Measurements from ENCODE around the gene CRIM1. TPM values are rescaled to one million over a fixed set of nuclear protein-coding genes. Genes with fewer than 3 reads are reported as not detected.

The CRIM1 gene
- total and polyA plus RNA-seq, 5 donors from 2014 or later, result 0.15 to 2.7 (median 0.74) TPM

- H3K27me3 Mint-ChIP-seq, result peaks cover 14% of the 10 kb centered on the region
- peaks cover 0 to 3% (median 0%) of the 10 kb centered on the region in 4 donors for H3K4me1 Mint-ChIP-seq
- Histone ChIP-seq H3K27me3 (ENCODE audit: control insufficient read depth, insufficient read depth, low read length) (no peaks in the 10 kb centered on the region), H3K4me1 (ENCODE audit: control insufficient read depth, insufficient read depth, low read length, poor library complexity, severe bottlenecking) (no peaks in the 10 kb centered on the region), H3K4me3 (ENCODE audit: low read depth, low read length) (no peak overlapping the region), H3K36me3 (ENCODE audit: control insufficient read depth, insufficient read depth, low read length) (no peaks in the 10 kb centered on the region), H3K9me3 (ENCODE audit: control insufficient read depth in 2 of 2, low read length in 2 of 2) (no peaks in the 10 kb centered on the region), H3K27ac (ENCODE audit: insufficient read depth, low read length, poor library complexity, severe bottlenecking) (no peak overlapping the region)
- H3K27ac Mint-ChIP-seq, result no peak overlapping the region
- ATAC-seq (ENCODE audit: low read depth in 2 of 2) (no peak), DNase-seq (no peak)
- H3K4me3 Mint-ChIP-seq, result no peak overlapping the region
- H3K9me3 Mint-ChIP-seq, result no peaks in the 10 kb centered on the region
- H3K36me3 Mint-ChIP-seq, result no peaks in the 10 kb centered on the region
These were observed 14.1 kb downstream of the CRIM1 start for GRCh38 chr2:36369716-36370115.

- H3K27ac ChIP-seq (ENCODE audit: insufficient read depth, low read length, poor library complexity, severe bottlenecking), result no peak overlapping the region
- H3K4me3 ChIP-seq (ENCODE audit: low read depth, low read length), result no peak overlapping the region
- H3K27ac Mint-ChIP-seq, result no peak overlapping the region
- H3K27me3 Mint-ChIP-seq, result peaks cover 14% of the 10 kb centered on the region
- no peak for DNase-seq
- no peaks in the 10 kb centered on the region for H3K9me3 ChIP-seq (ENCODE audit: control insufficient read depth in 2 of 2, low read length in 2 of 2)
- no peaks in the 10 kb centered on the region for H3K27me3 ChIP-seq (ENCODE audit: control insufficient read depth, insufficient read depth, low read length)
- ATAC-seq (ENCODE audit: low read depth in 2 of 2), result no peak
- peaks cover 0 to 3% (median 0%) of the 10 kb centered on the region in 4 donors for H3K4me1 Mint-ChIP-seq
- H3K4me1 ChIP-seq (ENCODE audit: control insufficient read depth, insufficient read depth, low read length, poor library complexity, severe bottlenecking), result no peaks in the 10 kb centered on the region
- no peaks in the 10 kb centered on the region for H3K36me3 Mint-ChIP-seq
- H3K9me3 Mint-ChIP-seq, result no peaks in the 10 kb centered on the region
- no peak overlapping the region for H3K4me3 Mint-ChIP-seq
- H3K36me3 ChIP-seq (ENCODE audit: control insufficient read depth, insufficient read depth, low read length), result no peaks in the 10 kb centered on the region
These were observed 14.7 kb downstream of the CRIM1 start for GRCh38 chr2:36370281-36370680.

DNA sequence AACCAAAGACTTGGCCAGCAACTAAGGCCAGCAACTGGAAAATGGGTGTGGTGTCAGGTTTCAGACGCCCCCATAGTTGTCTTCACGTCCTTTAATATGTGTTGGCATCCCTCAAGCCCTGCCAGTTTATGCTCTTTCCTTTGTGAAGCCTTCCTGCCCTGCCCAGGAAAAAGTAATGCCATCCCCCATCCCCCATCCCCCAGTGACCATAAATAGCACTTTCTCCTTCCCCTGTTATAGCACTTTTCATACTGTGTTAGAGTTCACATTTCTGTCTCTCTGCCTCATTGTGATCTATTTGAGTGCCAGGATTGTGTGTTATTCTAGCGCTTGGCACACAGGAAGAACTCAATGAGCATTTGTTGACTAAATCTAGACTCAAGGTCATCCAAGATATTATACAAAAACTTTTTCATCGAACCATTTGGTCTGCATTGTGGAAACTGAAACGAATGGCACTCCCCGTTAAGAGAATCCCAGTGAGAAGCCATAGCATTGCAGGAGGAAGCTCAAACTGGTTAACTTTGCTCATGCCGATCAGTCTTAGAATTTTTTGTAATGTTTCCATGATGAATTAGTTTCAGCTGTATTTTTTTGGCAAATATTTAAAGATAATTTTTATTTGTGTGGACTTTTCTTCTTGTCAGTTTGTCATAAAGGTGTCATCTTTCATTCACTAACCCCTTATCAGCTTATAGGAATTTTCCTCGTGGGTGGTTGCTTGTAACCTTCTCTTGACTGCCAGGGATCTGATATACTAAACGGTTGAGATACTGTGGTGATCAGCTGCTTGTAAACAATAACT lies 15.7 kb downstream of the CRIM1 start:
- no peak overlapping the region for H3K27ac Mint-ChIP-seq

DNA sequence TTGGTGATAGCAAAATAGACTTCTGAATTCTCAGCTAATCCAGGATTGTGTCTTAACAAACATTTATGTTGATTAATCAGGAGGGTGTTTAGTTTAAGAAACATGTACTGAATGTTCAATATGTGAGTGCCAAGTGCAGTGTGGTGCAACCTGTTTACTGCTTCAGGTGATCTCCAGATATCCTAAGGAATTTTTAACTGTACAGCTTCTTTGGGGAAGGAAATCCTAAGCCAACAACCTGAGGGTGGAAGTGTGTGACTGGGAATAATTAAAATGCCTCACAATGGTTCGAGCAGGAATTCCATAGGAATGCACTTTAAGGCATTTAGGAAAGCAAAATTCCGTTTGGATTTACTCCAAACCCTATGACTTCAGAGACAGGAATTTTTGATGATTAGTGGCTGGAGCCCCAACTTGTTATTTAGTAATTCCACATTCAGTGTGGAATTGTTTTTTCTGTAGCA lies 16.4 kb downstream of the CRIM1 start:
- no peak overlapping the region for H3K27ac ChIP-seq (ENCODE audit: insufficient read depth, low read length, poor library complexity, severe bottlenecking)
- Mint-ChIP-seq H3K27me3 (peaks cover 14% of the 10 kb centered on the region), H3K36me3 (no peaks in the 10 kb centered on the region), H3K27ac (no peak overlapping the region), H3K9me3 (peaks cover 0 to 3% (median 0%) of the 10 kb centered on the region in 7 donors), H3K4me3 (no peak overlapping the region), H3K4me1 (peaks cover 0 to 3% (median 0%) of the 10 kb centered on the region in 4 donors)
- no peak for DNase-seq
- no peaks in the 10 kb centered on the region for H3K9me3 ChIP-seq (ENCODE audit: control insufficient read depth in 2 of 2, low read length in 2 of 2)
- H3K4me3 ChIP-seq (ENCODE audit: low read depth, low read length), result no peak overlapping the region
- no peaks in the 10 kb centered on the region for H3K27me3 ChIP-seq (ENCODE audit: control insufficient read depth, insufficient read depth, low read length)
- H3K36me3 ChIP-seq (ENCODE audit: control insufficient read depth, insufficient read depth, low read length), result no peaks in the 10 kb centered on the region
- no peaks in the 10 kb centered on the region for H3K4me1 ChIP-seq (ENCODE audit: control insufficient read depth, insufficient read depth, low read length, poor library complexity, severe bottlenecking)
- ATAC-seq (ENCODE audit: low read depth in 2 of 2), result no peak

More for the DNA sequence above, 15.7 kb downstream of the CRIM1 start:
- H3K4me3 ChIP-seq (ENCODE audit: low read depth, low read length), result no peak overlapping the region
- no peaks in the 10 kb centered on the region for H3K9me3 ChIP-seq (ENCODE audit: control insufficient read depth in 2 of 2, low read length in 2 of 2)
- DNase-seq (no peak), ATAC-seq (ENCODE audit: low read depth in 2 of 2) (no peak)
- H3K4me1 ChIP-seq (ENCODE audit: control insufficient read depth, insufficient read depth, low read length, poor library complexity, severe bottlenecking), result no peaks in the 10 kb centered on the region
- no peaks in the 10 kb centered on the region for H3K36me3 Mint-ChIP-seq
- H3K36me3 ChIP-seq (ENCODE audit: control insufficient read depth, insufficient read depth, low read length), result no peaks in the 10 kb centered on the region
- peaks cover 14% of the 10 kb centered on the region for H3K27me3 Mint-ChIP-seq
- no peak overlapping the region for H3K4me3 Mint-ChIP-seq
- peaks cover 0 to 3% (median 0%) of the 10 kb centered on the region in 4 donors for H3K4me1 Mint-ChIP-seq
- no peaks in the 10 kb centered on the region for H3K27me3 ChIP-seq (ENCODE audit: control insufficient read depth, insufficient read depth, low read length)
- no peaks in the 10 kb centered on the region for H3K9me3 Mint-ChIP-seq
- H3K27ac ChIP-seq (ENCODE audit: insufficient read depth, low read length, poor library complexity, severe bottlenecking), result no peak overlapping the region

- H3K27me3 Mint-ChIP-seq, result peaks cover 10% of the 10 kb centered on the region
- Histone ChIP-seq H3K9me3 (ENCODE audit: control insufficient read depth in 2 of 2, low read length in 2 of 2) (no peaks in the 10 kb centered on the region), H3K4me3 (ENCODE audit: low read depth, low read length) (no peak overlapping the region), H3K36me3 (ENCODE audit: control insufficient read depth, insufficient read depth, low read length) (no peaks in the 10 kb centered on the region), H3K4me1 (ENCODE audit: control insufficient read depth, insufficient read depth, low read length, poor library complexity, severe bottlenecking) (no peaks in the 10 kb centered on the region), H3K27me3 (ENCODE audit: control insufficient read depth, insufficient read depth, low read length) (no peaks in the 10 kb centered on the region), H3K27ac (ENCODE audit: insufficient read depth, low read length, poor library complexity, severe bottlenecking) (no peak overlapping the region)
- ATAC-seq (ENCODE audit: low read depth in 2 of 2) (no peak), DNase-seq (peak in 1 of 3 donors; percentile 44)
- no peak overlapping the region for H3K4me3 Mint-ChIP-seq
- H3K4me1 Mint-ChIP-seq, result peaks cover 0 to 3% (median 0%) of the 10 kb centered on the region in 4 donors
- H3K9me3 Mint-ChIP-seq, result peaks cover 0 to 3% (median 0%) of the 10 kb centered on the region in 7 donors
- H3K36me3 Mint-ChIP-seq, result no peaks in the 10 kb centered on the region
- peak overlapping the region in 1 of 3 donors; percentile 53 for H3K27ac Mint-ChIP-seq
These were observed 17.8 kb downstream of the CRIM1 start for GRCh38 chr2:36373149-36373926.

DNA sequence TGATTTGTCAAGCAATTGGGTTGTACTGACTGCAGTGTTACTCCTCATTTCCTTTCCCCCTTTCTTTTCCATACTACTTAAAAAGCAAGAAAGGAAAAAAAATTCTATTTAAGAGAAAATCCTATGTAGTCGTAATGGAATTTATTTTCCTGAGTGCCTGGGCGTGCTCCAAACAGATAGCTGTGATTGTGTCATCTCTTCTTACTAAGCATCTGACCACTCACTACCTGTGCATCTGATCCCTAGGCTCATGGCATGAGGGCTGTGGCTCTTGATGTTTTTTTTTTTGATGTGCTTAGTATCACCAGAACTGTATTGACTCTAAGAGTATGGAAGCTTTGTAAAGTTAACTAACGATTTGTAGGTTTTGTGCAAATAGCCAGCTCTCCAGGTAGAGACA lies 19.0 kb downstream of the CRIM1 start:
- no peak for DNase-seq
- Mint-ChIP-seq H3K27me3 (peaks cover 9% of the 10 kb centered on the region), H3K4me1 (peaks cover 0 to 3% (median 0%) of the 10 kb centered on the region in 4 donors), H3K4me3 (no peak overlapping the region), H3K9me3 (peaks cover 0 to 3% (median 0%) of the 10 kb centered on the region in 7 donors), H3K36me3 (no peaks in the 10 kb centered on the region), H3K27ac (no peak overlapping the region)
- Histone ChIP-seq H3K27ac (ENCODE audit: insufficient read depth, low read length, poor library complexity, severe bottlenecking) (no peak overlapping the region), H3K36me3 (ENCODE audit: control insufficient read depth, insufficient read depth, low read length) (no peaks in the 10 kb centered on the region), H3K4me1 (ENCODE audit: control insufficient read depth, insufficient read depth, low read length, poor library complexity, severe bottlenecking) (no peaks in the 10 kb centered on the region), H3K27me3 (ENCODE audit: control insufficient read depth, insufficient read depth, low read length) (no peaks in the 10 kb centered on the region), H3K4me3 (ENCODE audit: low read depth, low read length) (no peak overlapping the region), H3K9me3 (ENCODE audit: control insufficient read depth in 2 of 2, low read length in 2 of 2) (no peaks in the 10 kb centered on the region)
- no peak for ATAC-seq (ENCODE audit: low read depth in 2 of 2)

GRCh38 chr2:36376319-36376765 lies 20.8 kb downstream of the CRIM1 start:
- no peaks in the 10 kb centered on the region for H3K36me3 Mint-ChIP-seq
- peaks cover 6% of the 10 kb centered on the region for H3K27me3 Mint-ChIP-seq
- no peak overlapping the region for H3K4me3 Mint-ChIP-seq
- H3K4me3 ChIP-seq (ENCODE audit: low read depth, low read length), result no peak overlapping the region
- peaks cover 0 to 2% (median 0%) of the 10 kb centered on the region in 4 donors for H3K4me1 Mint-ChIP-seq
- H3K27ac ChIP-seq (ENCODE audit: insufficient read depth, low read length, poor library complexity, severe bottlenecking), result no peak overlapping the region
- DNase-seq (no peak), ATAC-seq (ENCODE audit: low read depth in 2 of 2) (no peak)
- no peaks in the 10 kb centered on the region for H3K36me3 ChIP-seq (ENCODE audit: control insufficient read depth, insufficient read depth, low read length)
- no peak overlapping the region for H3K27ac Mint-ChIP-seq
- no peaks in the 10 kb centered on the region for H3K9me3 ChIP-seq (ENCODE audit: control insufficient read depth in 2 of 2, low read length in 2 of 2)
- H3K9me3 Mint-ChIP-seq, result peaks cover 0 to 3% (median 0%) of the 10 kb centered on the region in 7 donors
- no peaks in the 10 kb centered on the region for H3K27me3 ChIP-seq (ENCODE audit: control insufficient read depth, insufficient read depth, low read length)
- H3K4me1 ChIP-seq (ENCODE audit: control insufficient read depth, insufficient read depth, low read length, poor library complexity, severe bottlenecking), result no peaks in the 10 kb centered on the region
